GM19468 (cell line): ENCODE data around the gene BTBD9.
"Not testable (repeated sequence)": the region's sequence is repeated elsewhere in the genome, so short reads cannot be mapped to it uniquely, and the experiment has no call there.

Experiments
- ATAC-seq: cut with Tn5 transposase; IDR thresholded peaks from one replicate; pipeline ENCODE4 v1.9.1; 2021; ENCODE audit warnings: mild to moderate bottlenecking, moderate library complexity, moderate number of reproducible peaks; ENCODE audit not compliant: unreplicated experiment; ENCODE audit errors: extremely low read depth

Gene BTBD9

GRCh38 chr6:38445336-38445735 is 194.4 kb downstream of the BTBD9 start:
- ATAC-seq = no peak

GRCh38 chr6:38443352-38444144 is 196.2 kb downstream of the BTBD9 start:
- no peak for ATAC-seq

- ATAC-seq = no peak
Measured at GRCh38 chr6:38438097-38438496, 201.6 kb downstream of the BTBD9 start.

- no peak for ATAC-seq
Measured at GRCh38 chr6:38436726-38437465, 202.8 kb downstream of the BTBD9 start.

GRCh38 chr6:38435330-38435729 is 204.4 kb downstream of the BTBD9 start:
- no peak for ATAC-seq

GRCh38 chr6:38434051-38434450 is 205.7 kb downstream of the BTBD9 start:
- no peak for ATAC-seq

- no peak for ATAC-seq
Measured at GRCh38 chr6:38432479-38432878, 207.2 kb downstream of the BTBD9 start.

GRCh38 chr6:38432079-38432478 is 207.7 kb downstream of the BTBD9 start:
- ATAC-seq = no peak

GRCh38 chr6:38429546-38429945 is 210.2 kb downstream of the BTBD9 start:
- ATAC-seq = no peak

- ATAC-seq = no peak
Measured at GRCh38 chr6:38427492-38428210, 212.1 kb downstream of the BTBD9 start.

- ATAC-seq = not testable (repeated sequence)
Measured at GRCh38 chr6:38425788-38426488, 213.8 kb downstream of the BTBD9 start.

- no peak for ATAC-seq
Measured at GRCh38 chr6:38423746-38424145, 216.0 kb downstream of the BTBD9 start.

- ATAC-seq = no peak
Measured at GRCh38 chr6:38420207-38420606, 219.5 kb downstream of the BTBD9 start.

GRCh38 chr6:38417521-38417920 is 222.2 kb downstream of the BTBD9 start:
- no peak for ATAC-seq

GRCh38 chr6:38415231-38416005 is 224.3 kb downstream of the BTBD9 start:
- ATAC-seq = no peak

GRCh38 chr6:38413102-38413800 is 226.5 kb downstream of the BTBD9 start:
- no peak for ATAC-seq

GRCh38 chr6:38407192-38407591 is 232.5 kb downstream of the BTBD9 start:
- ATAC-seq = no peak

- no peak for ATAC-seq
Measured at GRCh38 chr6:38406096-38406495, 233.6 kb downstream of the BTBD9 start.
